ENCODE data around the gene ATP5F1B. TPM values are rescaled to one million over a fixed set of nuclear protein-coding genes. Genes with fewer than 3 reads are reported as not detected.

ATP5F1B gene
- total and polyA plus RNA-seq, 2 of the 8 experiments (the other 6 are each of a cell fraction or from before 2014, with no cell fraction given): 900 to 1,522 TPM

DNA sequence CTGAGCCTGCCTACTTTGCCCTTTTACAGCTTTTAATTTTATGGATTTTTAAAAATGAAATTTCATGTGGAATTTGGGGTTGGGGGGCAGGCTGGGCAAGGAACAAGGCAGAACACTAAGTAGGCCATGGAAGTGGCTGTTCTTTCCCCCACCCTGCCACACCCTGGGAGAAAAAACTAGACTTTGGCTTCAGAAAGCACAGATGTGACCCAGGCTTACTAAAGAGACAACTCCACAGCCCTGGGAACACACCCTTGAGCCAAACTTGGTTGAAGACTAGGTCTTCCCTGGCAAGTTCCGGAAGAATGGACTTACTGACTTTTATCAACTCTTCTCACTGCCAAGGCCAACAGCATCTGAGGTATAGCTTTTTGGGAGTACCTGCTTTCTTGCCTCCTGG is 56.0 kb downstream of the ATP5F1B start:
- H3K9me3 ChIP-seq (ENCODE audit: insufficient read depth in 2 of 2, low read depth in 1 of 2, low read length in 1 of 2): no peaks in the 10 kb centered on the region
- no peaks in the 10 kb centered on the region for H3K79me1 ChIP-seq (ENCODE audit: low read depth, low read length)
- H3K23ac ChIP-seq (ENCODE audit: insufficient read length): no peak overlapping the region
- peaks cover 5 to 13% (median 10%) of the 10 kb centered on the region in 4 experiments; a peak in 6 of 7 replicates for H3K4me1 ChIP-seq (replicated peaks in 1 of 4; ENCODE audit: control insufficient read depth in 3 of 4, insufficient read depth in 4 of 4, low read length in 3 of 4)
- WGBS, 2 experiments (ENCODE audit: extremely low coverage in 1 of 2, insufficient coverage in 1 of 2, insufficient read length in 1 of 2, insufficient replicate concordance in 2 of 2, low coverage in 1 of 2, low lambda C conversion rate in 2 of 2, missing lambda C conversion rate in 1 of 2): 88% methylated on average over 1 of the region's 1 CpG; no CpG with 5 or more reads in 1 of the 2 experiments
- no peak overlapping the region for H4K8ac ChIP-seq (ENCODE audit: extremely low read depth, insufficient read depth, low read length)
- CTCF ChIA-PET (ENCODE audit: partially characterized antibody): interaction anchor here (0.6 to 15.9 kb wide), 19 partner anchors 11 to 140 kb away, joined by 3 to 279 read pairs (median 4); partner anchors contain the start of gene RBMS2
- H4K91ac ChIP-seq (replicated peaks; ENCODE audit: insufficient read length, low read length): no peak overlapping the region
- no peak overlapping the region for H3K18ac ChIP-seq (ENCODE audit: extremely low read depth, low read length)
- H2BK5ac ChIP-seq (ENCODE audit: low read depth, low read length): no peak overlapping the region
- no peak overlapping the region for H2BK15ac ChIP-seq (ENCODE audit: low read length)
- H3K27me3 ChIP-seq (replicated peaks in 1 of 4; ENCODE audit: control insufficient read depth in 3 of 4, extremely low read depth in 1 of 4, insufficient read depth in 3 of 4, low read length in 3 of 4): no peaks in the 10 kb centered on the region
- no peaks in the 10 kb centered on the region for H3K79me2 ChIP-seq (ENCODE audit: control insufficient read depth in 1 of 2, insufficient read depth in 2 of 2, low read length in 2 of 2)
- H3K23me2 ChIP-seq (ENCODE audit: low read depth, low read length): no peaks in the 10 kb centered on the region
- no peak overlapping the region for H2BK20ac ChIP-seq (ENCODE audit: low read length)
- peaks cover 0 to 2% (median 0%) of the 10 kb centered on the region in 4 experiments; a peak in 3 of 8 replicates for H3K36me3 ChIP-seq (ENCODE audit: control insufficient read depth in 2 of 4, insufficient read depth in 4 of 4, low read length in 3 of 4)
- H3K56ac ChIP-seq (replicated peaks; ENCODE audit: insufficient read length, low read depth, low read length): no peak overlapping the region
- no peak for TF ChIP-seq YY1 (IDR thresholded peaks at IDR 0.05; ENCODE audit: low read depth, low read length)
- no peak overlapping the region for H2BK120ac ChIP-seq (replicated peaks; ENCODE audit: low read depth, low read length)
- H3K4ac ChIP-seq (replicated peaks; ENCODE audit: insufficient read length, low read depth, low read length): no peak overlapping the region
- POLR2A ChIA-PET (ENCODE audit: partially characterized antibody): interaction anchor here (0.7 to 2.7 kb wide), 5 partner anchors 57 to 596 kb away, joined by 3 to 7 read pairs (median 3); partner anchors contain the start of gene NACA
- 0 out of 2 replicates have a peak overlapping the region, but pooled peaks have one; percentile 10 for H2BK12ac ChIP-seq (ENCODE audit: low read depth, low read length)
- DNase-seq (ENCODE audit: low read depth in 1 of 2, low spot score in 2 of 2): no peak
- H3K9ac ChIP-seq (replicated peaks in 1 of 4; ENCODE audit: extremely low read depth in 1 of 4, low read depth in 3 of 4, low read length in 3 of 4): no peak overlapping the region
- H3K4me2 ChIP-seq (ENCODE audit: insufficient read depth in 1 of 2, low read depth in 2 of 2, low read length in 2 of 2): no peak overlapping the region
- no peak overlapping the region for H2AK5ac ChIP-seq (ENCODE audit: low read depth, low read length)
- no peak overlapping the region for H3K14ac ChIP-seq (ENCODE audit: insufficient read length)
- no peak overlapping the region for H3K27ac ChIP-seq (ENCODE audit: low read depth, low read length)
- no peak overlapping the region for H4K5ac ChIP-seq (ENCODE audit: insufficient read length, low read depth, low read length)
- peaks cover 0 to 2% of the 10 kb centered on the region in 2 experiments for H4K20me1 ChIP-seq (replicated peaks in 1 of 2; ENCODE audit: control insufficient read depth in 1 of 2, insufficient read depth in 2 of 2, low read length in 2 of 2)
- H3K4me3 ChIP-seq (ENCODE audit: extremely low read depth in 1 of 4, insufficient read depth in 2 of 4, low read depth in 3 of 4, low read length in 4 of 4): no peak overlapping the region
- no peak overlapping the region for H2AFZ ChIP-seq (ENCODE audit: low read length)
- no peak for FAIRE-seq

Small RNA genes lying within 50 kb of the gene (small RNA-seq; reads per million reads assigned to genes)
- gene RN7SL809P (ENCODE audit: insufficient read depth): not detected
- gene RNU6-343P (ENCODE audit: insufficient read depth): not detected
- gene SNORD59A (ENCODE audit: insufficient read depth): 76.0 reads per million, percentile 97 among the genes with 10 or more reads in this experiment

Other genes with a start within 250 kb of the ATP5F1B start
- 86.7 and 88.7 TPM in 2 replicates for gene TIMELESS, start 196.6 kb downstream of the ATP5F1B start, total RNA-seq (2021; fragmentation: NEBNext Ultra II Directional; extraction: Animal tissue kit (Norgen Biotek cat#: 25700))
- gene TIMELESS, start 196.6 kb downstream of the ATP5F1B start, polyA plus RNA-seq (2011; rRNA removed): 17.1 and 19.9 TPM in 2 replicates
- 0.19 TPM in 1 of 2 replicates, not detected in the other for gene MIP, start 191.3 kb downstream of the ATP5F1B start, total RNA-seq (2021; fragmentation: NEBNext Ultra II Directional; extraction: Animal tissue kit (Norgen Biotek cat#: 25700))
- 0.05 and 0.13 TPM in 2 replicates for gene MIP, start 191.3 kb downstream of the ATP5F1B start, polyA plus RNA-seq (2011; rRNA removed)
- gene SPRYD4, start 177.4 kb downstream of the ATP5F1B start, total RNA-seq (2021; fragmentation: NEBNext Ultra II Directional; extraction: Animal tissue kit (Norgen Biotek cat#: 25700)): 4.0 and 4.3 TPM in 2 replicates
- 4.9 and 5.3 TPM in 2 replicates for gene SPRYD4, start 177.4 kb downstream of the ATP5F1B start, polyA plus RNA-seq (2011; rRNA removed)
- 14.5 and 16.9 TPM in 2 replicates for gene GLS2, start 157.8 kb downstream of the ATP5F1B start, total RNA-seq (2021; fragmentation: NEBNext Ultra II Directional; extraction: Animal tissue kit (Norgen Biotek cat#: 25700))
- gene GLS2, start 157.8 kb downstream of the ATP5F1B start, polyA plus RNA-seq (2011; rRNA removed): 20.1 and 22.5 TPM in 2 replicates
- gene RBMS2, start 124.2 kb downstream of the ATP5F1B start, total RNA-seq (2021; fragmentation: NEBNext Ultra II Directional; extraction: Animal tissue kit (Norgen Biotek cat#: 25700)): 25.5 and 31.3 TPM in 2 replicates
- gene RBMS2, start 124.2 kb downstream of the ATP5F1B start, polyA plus RNA-seq (2011; rRNA removed): 9.6 TPM in 2 replicates
- gene BAZ2A, start 15.7 kb downstream of the ATP5F1B start, total RNA-seq (2021; fragmentation: NEBNext Ultra II Directional; extraction: Animal tissue kit (Norgen Biotek cat#: 25700)): 110 TPM in 2 replicates
- gene BAZ2A, start 15.7 kb downstream of the ATP5F1B start, polyA plus RNA-seq (2011; rRNA removed): 52.0 and 70.9 TPM in 2 replicates
- gene PTGES3, start 42.3 kb upstream of the ATP5F1B start, total RNA-seq (2021; fragmentation: NEBNext Ultra II Directional; extraction: Animal tissue kit (Norgen Biotek cat#: 25700)): 453 and 464 TPM in 2 replicates
- gene PTGES3, start 42.3 kb upstream of the ATP5F1B start, polyA plus RNA-seq (2011; rRNA removed): 62.2 and 111 TPM in 2 replicates
- 1,027 and 1,063 TPM in 2 replicates for gene NACA, start 79.3 kb upstream of the ATP5F1B start, total RNA-seq (2021; fragmentation: NEBNext Ultra II Directional; extraction: Animal tissue kit (Norgen Biotek cat#: 25700))
- 225 and 511 TPM in 2 replicates for gene NACA, start 79.3 kb upstream of the ATP5F1B start, polyA plus RNA-seq (2011; rRNA removed)
- gene PRIM1, start 106.3 kb upstream of the ATP5F1B start, total RNA-seq (2021; fragmentation: NEBNext Ultra II Directional; extraction: Animal tissue kit (Norgen Biotek cat#: 25700)): 52.4 and 57.9 TPM in 2 replicates
- gene PRIM1, start 106.3 kb upstream of the ATP5F1B start, polyA plus RNA-seq (2011; rRNA removed): 38.6 and 61.9 TPM in 2 replicates
- gene HSD17B6, start 117.3 kb upstream of the ATP5F1B start, total RNA-seq (2021; fragmentation: NEBNext Ultra II Directional; extraction: Animal tissue kit (Norgen Biotek cat#: 25700)): 4.2 and 4.9 TPM in 2 replicates
- 2.2 and 4.1 TPM in 2 replicates for gene HSD17B6, start 117.3 kb upstream of the ATP5F1B start, polyA plus RNA-seq (2011; rRNA removed)